GM10266 (cell line): ENCODE measurements around the gene GABBR2.
A peak's percentile ranks its signal among the peaks of the same experiment; 100 is the strongest.

ENCODE experiments used
- DNase-seq: peaks from one replicate; pipeline ENCODE4 v3.0.0; 2012; ENCODE audit errors: extremely low spot score
- CTCF ChIP-seq: IDR thresholded peaks from 2 replicates; pipeline ENCODE4 v1.5.1; 2012; ENCODE audit warnings: mild to moderate bottlenecking, low read depth; ENCODE audit not compliant: control insufficient read depth, insufficient read depth; ENCODE audit errors: missing control alignments

Gene GABBR2

GRCh38 chr9:98530806-98531386, 177.8 kb downstream of the GABBR2 start:
- DNase-seq = no peak
- no peak for TF ChIP-seq CTCF

DNA sequence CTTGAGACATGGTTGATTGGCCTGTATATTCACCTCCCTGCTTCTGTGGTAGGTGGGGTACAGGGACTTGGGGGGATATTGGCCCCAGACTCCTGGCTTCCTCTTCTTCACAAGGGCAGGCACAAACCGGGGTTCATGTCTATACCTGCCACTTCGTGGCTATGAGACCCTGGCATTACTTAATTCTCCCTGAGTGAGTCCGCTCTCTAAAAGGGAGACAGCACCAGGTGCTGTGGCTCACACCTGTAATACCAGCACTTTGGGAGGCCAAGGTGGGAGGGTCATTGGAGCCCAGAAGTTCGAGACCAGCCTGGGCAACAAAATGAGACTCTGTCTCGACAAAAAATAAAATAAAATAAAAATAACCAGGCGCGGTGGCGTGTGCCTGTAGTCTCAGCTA, 178.5 kb downstream of the GABBR2 start:
- no peak for TF ChIP-seq CTCF
- no peak for DNase-seq

DNA sequence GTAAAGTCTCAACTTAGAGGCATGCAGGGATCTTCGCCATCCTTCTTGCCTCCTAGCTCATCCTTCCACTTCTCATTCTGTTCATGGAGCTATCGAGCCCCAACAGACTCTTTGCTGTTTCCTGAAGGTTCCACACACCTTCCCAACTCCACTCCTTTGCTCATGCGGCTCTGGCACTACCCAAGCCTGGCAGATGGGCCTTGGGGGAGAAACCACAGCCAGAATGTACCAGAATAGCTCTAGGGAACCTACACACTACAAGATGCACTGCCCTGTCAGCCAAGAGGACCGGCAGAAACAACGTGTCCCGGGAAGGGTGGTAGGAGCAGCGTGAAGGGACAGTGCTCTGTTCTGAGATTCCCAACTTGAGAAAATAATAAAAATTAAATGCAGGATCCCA, 178.9 kb downstream of the GABBR2 start:
- DNase-seq = no peak
- no peak for TF ChIP-seq CTCF

DNA sequence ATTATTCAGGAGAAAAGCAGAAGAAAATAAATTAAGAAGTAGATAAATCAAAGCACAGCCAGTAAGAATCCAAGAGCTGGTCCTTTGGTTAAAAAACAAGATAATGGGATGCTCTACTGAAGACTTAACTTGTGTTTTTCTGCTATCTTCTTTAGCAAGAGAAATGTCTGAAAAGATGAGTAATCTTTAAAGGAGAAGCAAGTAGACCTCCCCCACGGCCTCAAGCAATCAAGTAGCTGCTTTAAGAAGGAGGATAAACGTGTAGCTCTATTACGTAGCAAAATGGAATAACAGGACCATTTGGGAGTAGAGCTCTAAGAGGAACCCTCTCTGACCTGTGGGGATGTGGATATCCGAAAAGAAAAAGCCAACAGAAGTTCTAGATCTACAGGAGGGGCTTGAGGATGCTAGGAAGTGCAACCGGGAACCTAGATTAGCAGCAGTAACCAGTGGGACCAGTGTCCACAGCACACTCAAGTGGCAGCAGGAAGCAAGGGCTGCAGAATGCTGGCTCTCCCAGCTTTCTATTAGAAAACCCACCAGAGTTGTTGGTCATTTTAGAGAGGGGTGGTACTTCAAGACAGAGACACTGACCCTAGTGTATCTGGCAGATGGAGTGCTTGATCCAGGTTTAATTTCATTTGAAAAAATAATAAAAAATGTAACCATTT, 185.4 kb downstream of the GABBR2 start:
- TF ChIP-seq CTCF = peak; percentile 20
- DNase-seq = no peak

DNA sequence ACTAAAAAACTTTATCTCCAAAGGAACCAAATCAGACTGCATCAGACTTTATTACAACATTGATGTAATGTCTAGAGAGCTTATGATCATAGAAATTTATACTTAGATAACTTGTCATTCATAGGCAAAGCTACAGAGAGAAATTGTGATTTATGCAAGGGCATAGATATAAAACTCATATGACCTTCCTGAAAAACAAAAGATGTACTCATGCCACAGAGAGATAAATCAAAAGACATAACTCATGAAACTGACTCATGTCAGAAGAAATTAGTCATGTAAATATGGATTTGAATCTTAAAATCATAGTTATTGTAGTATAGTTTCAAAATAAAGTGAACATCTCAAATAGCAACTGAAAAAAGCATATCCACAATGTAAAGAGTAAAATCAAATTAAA, 186.2 kb downstream of the GABBR2 start:
- no peak for TF ChIP-seq CTCF
- no peak for DNase-seq

- no peak for TF ChIP-seq CTCF
- no peak for DNase-seq
Measured at GRCh38 chr9:98521141-98521540, 187.6 kb downstream of the GABBR2 start.

DNA sequence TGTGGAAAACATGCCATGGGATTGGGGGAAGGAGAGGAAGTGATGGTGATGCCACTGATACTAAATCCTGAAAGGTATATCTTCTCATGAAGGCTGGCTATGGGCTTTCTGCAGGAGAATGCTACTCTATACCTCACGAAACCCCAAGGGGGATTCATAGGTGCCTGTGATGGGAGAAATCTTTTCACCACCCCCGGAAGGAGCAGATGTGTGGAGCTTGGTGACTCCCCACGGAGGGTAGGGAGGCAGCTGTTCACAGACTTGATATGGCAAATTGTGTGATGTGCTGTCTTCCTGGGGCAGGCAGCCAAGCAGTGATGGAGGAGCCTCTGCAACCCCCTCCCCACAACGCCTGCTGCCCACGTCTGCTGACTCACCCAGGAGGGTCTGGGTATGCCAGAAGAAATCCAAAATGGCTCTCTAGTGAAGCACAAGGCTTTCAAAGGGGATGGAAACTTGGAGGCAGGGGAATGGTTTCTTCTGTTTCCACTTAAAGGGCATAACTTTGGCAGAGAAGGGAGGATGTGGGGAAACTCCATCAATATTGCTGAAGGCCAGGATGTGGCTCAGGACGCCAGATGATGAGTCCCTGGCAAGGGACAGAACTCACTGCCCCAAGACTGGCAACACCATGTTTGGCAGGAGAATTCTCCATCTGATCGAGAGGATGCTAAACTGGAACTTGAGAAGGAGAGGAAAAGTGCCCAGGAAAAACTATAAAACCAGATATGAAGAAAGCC, 188.3 kb downstream of the GABBR2 start:
- TF ChIP-seq CTCF = no peak
- no peak for DNase-seq
